B cell (primary cell): ENCODE results near the gene GRK5.

Experiments used
- EZH2 ChIP-seq: IDR thresholded peaks from 2 replicates; pipeline ENCODE4 v1.6.1; 2012; ENCODE audit warnings: borderline replicate concordance, low read depth, mild to moderate bottlenecking, moderate library complexity, low read length; ENCODE audit not compliant: insufficient read depth, poor library complexity, severe bottlenecking
- TF ChIP-seq, protein P1 (sequence below): fragments of 200-600 bp; IDR thresholded peaks from one replicate; pipeline ENCODE4 v1.8.0; 2022; ENCODE audit warnings: antibody characterized with exemption, mild to moderate bottlenecking

DNA sequence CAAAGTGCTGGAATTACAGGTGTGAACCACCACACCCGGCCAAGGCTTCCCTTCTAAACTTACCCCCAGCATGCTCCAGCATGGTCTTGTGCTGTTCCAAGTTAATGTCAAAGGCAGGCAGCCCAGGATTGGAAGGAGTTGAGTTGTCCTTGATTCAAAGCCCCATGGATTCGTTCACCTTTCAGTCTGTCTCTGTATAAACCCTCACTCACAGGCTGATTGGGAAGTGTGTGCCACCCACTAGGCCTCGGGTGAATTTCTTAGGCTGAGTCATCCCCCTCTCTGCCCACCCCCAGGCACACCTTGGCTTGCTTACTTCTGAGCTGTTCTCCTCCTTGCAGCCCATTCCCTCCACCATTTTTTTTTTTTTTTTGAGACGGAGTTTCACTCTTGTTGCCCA lies 15.5 kb upstream of the GRK5 start:
- TF ChIP-seq EZH2, result no peak
- TF ChIP-seq, protein P1, sequence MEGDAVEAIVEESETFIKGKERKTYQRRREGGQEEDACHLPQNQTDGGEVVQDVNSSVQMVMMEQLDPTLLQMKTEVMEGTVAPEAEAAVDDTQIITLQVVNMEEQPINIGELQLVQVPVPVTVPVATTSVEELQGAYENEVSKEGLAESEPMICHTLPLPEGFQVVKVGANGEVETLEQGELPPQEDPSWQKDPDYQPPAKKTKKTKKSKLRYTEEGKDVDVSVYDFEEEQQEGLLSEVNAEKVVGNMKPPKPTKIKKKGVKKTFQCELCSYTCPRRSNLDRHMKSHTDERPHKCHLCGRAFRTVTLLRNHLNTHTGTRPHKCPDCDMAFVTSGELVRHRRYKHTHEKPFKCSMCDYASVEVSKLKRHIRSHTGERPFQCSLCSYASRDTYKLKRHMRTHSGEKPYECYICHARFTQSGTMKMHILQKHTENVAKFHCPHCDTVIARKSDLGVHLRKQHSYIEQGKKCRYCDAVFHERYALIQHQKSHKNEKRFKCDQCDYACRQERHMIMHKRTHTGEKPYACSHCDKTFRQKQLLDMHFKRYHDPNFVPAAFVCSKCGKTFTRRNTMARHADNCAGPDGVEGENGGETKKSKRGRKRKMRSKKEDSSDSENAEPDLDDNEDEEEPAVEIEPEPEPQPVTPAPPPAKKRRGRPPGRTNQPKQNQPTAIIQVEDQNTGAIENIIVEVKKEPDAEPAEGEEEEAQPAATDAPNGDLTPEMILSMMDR, result no peak
